Measurements from ENCODE around the gene SIX2. TPM values are rescaled to one million over a fixed set of nuclear protein-coding genes. Genes with fewer than 3 reads are reported as not detected.

Gene SIX2
- total and polyA plus RNA-seq, 2 of the 13 experiments (the other 11 are each of a cell fraction or from before 2014, with no cell fraction given): not detected

DNA sequence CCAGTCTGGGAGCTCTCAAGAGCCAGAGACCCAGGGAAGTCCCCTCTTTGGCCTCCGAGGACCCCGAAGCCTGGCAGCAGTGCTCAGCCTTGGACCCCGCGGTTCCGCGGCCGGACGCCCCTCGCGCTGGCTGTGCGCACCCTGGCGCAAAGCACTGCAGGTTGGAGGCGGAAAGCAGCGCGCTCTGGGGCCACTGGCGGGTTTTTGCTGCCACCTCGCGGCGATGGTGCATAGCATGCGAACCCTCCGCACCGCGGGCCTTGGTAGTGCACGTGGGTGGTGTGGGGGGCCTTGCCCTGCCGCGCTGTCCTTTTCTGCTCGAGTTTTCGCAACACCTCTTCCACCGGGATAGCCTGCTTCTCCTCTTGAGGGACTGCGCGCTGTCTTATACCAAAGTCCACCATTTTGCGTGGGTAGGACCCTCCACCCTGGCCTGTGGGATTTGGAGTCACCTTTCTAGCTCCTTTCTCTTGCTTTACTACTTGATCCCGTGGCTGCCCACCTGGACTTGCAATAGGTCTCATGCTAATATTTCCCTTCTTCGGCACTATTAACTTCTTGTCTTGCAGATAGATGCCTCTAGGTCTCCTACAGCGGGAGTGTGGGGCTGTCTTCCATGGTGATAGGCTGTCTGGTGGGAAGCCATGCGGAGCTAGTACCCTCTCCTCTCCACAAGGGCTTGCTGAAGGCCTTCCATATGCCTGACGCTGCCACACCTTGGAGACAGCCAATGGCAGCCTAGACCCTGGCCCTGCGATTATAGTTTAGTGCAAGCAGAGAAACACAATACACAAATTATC lies 53.5 kb downstream of the SIX2 start (continued):
- TF ChIP-seq NONO (IDR thresholded peaks at IDR 0.05) (no peak), NONO (CRISPR knock-in tag; conservative IDR thresholded peaks at IDR 0.05) (peak; percentile 63; the same call in 1 of the 2 replicates), ZNF558 (CRISPR knock-in tag; IDR thresholded peaks at IDR 0.05; ENCODE audit: borderline replicate concordance) (no peak), KDM4B (CRISPR knock-in tag; IDR thresholded peaks at IDR 0.05) (peak; percentile 62; the same call in 1 of the 2 replicates), ETV6 (CRISPR knock-in tag; conservative IDR thresholded peaks at IDR 0.05) (0 out of 2 replicates have a peak, but pooled peaks have one; percentile 33), ZMYM4 (CRISPR knock-in tag; IDR thresholded peaks at IDR 0.05) (peak; percentile 47; the same call in 1 of the 2 replicates), ZBTB42 (CRISPR knock-in tag; IDR thresholded peaks at IDR 0.05) (0 out of 2 replicates have a peak, but pooled peaks have one; percentile 74), ZNF230 (CRISPR knock-in tag; IDR thresholded peaks at IDR 0.05) (peak; percentile 95; the same call in 1 of the 2 replicates), ATM (IDR thresholded peaks at IDR 0.05; ENCODE audit: borderline replicate concordance) (no peak), BCL6 (CRISPR knock-in tag; IDR thresholded peaks at IDR 0.05) (peak; percentile 42), RFXAP (CRISPR knock-in tag; IDR thresholded peaks at IDR 0.05; ENCODE audit: borderline replicate concordance) (no peak; the same call in 1 of the 2 replicates)
- TF ChIP-seq, protein P1, sequence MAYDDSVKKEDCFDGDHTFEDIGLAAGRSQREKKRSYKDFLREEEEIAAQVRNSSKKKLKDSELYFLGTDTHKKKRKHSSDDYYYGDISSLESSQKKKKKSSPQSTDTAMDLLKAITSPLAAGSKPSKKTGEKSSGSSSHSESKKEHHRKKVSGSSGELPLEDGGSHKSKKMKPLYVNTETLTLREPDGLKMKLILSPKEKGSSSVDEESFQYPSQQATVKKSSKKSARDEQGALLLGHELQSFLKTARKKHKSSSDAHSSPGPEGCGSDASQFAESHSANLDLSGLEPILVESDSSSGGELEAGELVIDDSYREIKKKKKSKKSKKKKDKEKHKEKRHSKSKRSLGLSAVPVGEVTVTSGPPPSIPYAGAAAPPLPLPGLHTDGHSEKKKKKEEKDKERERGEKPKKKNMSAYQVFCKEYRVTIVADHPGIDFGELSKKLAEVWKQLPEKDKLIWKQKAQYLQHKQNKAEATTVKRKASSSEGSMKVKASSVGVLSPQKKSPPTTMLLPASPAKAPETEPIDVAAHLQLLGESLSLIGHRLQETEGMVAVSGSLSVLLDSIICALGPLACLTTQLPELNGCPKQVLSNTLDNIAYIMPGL (CRISPR knock-in tag; IDR thresholded peaks at IDR 0.05; ENCODE audit: borderline replicate concordance in 1 of 2, low read depth in 1 of 2): peak; percentile 78 to 86
- TF ChIP-seq, protein P2, sequence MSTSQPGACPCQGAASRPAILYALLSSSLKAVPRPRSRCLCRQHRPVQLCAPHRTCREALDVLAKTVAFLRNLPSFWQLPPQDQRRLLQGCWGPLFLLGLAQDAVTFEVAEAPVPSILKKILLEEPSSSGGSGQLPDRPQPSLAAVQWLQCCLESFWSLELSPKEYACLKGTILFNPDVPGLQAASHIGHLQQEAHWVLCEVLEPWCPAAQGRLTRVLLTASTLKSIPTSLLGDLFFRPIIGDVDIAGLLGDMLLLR (CRISPR knock-in tag; IDR thresholded peaks at IDR 0.05): peak; percentile 51; the same call in 1 of the 2 replicates
- TF ChIP-seq, protein P3, sequence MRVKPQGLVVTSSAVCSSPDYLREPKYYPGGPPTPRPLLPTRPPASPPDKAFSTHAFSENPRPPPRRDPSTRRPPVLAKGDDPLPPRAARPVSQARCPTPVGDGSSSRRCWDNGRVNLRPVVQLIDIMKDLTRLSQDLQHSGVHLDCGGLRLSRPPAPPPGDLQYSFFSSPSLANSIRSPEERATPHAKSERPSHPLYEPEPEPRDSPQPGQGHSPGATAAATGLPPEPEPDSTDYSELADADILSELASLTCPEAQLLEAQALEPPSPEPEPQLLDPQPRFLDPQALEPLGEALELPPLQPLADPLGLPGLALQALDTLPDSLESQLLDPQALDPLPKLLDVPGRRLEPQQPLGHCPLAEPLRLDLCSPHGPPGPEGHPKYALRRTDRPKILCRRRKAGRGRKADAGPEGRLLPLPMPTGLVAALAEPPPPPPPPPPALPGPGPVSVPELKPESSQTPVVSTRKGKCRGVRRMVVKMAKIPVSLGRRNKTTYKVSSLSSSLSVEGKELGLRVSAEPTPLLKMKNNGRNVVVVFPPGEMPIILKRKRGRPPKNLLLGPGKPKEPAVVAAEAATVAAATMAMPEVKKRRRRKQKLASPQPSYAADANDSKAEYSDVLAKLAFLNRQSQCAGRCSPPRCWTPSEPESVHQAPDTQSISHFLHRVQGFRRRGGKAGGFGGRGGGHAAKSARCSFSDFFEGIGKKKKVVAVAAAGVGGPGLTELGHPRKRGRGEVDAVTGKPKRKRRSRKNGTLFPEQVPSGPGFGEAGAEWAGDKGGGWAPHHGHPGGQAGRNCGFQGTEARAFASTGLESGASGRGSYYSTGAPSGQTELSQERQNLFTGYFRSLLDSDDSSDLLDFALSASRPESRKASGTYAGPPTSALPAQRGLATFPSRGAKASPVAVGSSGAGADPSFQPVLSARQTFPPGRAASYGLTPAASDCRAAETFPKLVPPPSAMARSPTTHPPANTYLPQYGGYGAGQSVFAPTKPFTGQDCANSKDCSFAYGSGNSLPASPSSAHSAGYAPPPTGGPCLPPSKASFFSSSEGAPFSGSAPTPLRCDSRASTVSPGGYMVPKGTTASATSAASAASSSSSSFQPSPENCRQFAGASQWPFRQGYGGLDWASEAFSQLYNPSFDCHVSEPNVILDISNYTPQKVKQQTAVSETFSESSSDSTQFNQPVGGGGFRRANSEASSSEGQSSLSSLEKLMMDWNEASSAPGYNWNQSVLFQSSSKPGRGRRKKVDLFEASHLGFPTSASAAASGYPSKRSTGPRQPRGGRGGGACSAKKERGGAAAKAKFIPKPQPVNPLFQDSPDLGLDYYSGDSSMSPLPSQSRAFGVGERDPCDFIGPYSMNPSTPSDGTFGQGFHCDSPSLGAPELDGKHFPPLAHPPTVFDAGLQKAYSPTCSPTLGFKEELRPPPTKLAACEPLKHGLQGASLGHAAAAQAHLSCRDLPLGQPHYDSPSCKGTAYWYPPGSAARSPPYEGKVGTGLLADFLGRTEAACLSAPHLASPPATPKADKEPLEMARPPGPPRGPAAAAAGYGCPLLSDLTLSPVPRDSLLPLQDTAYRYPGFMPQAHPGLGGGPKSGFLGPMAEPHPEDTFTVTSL (CRISPR knock-in tag; IDR thresholded peaks at IDR 0.05; ENCODE audit: borderline replicate concordance): no peak
- TF ChIP-seq, protein P4, sequence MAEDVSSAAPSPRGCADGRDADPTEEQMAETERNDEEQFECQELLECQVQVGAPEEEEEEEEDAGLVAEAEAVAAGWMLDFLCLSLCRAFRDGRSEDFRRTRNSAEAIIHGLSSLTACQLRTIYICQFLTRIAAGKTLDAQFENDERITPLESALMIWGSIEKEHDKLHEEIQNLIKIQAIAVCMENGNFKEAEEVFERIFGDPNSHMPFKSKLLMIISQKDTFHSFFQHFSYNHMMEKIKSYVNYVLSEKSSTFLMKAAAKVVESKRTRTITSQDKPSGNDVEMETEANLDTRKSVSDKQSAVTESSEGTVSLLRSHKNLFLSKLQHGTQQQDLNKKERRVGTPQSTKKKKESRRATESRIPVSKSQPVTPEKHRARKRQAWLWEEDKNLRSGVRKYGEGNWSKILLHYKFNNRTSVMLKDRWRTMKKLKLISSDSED (CRISPR knock-in tag; IDR thresholded peaks at IDR 0.05): no peak
- TF ChIP-seq, protein P5, sequence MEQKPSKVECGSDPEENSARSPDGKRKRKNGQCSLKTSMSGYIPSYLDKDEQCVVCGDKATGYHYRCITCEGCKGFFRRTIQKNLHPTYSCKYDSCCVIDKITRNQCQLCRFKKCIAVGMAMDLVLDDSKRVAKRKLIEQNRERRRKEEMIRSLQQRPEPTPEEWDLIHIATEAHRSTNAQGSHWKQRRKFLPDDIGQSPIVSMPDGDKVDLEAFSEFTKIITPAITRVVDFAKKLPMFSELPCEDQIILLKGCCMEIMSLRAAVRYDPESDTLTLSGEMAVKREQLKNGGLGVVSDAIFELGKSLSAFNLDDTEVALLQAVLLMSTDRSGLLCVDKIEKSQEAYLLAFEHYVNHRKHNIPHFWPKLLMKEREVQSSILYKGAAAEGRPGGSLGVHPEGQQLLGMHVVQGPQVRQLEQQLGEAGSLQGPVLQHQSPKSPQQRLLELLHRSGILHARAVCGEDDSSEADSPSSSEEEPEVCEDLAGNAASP (CRISPR knock-in tag; IDR thresholded peaks at IDR 0.05; ENCODE audit: borderline replicate concordance): 0 out of 2 replicates have a peak, but pooled peaks have one; percentile 40

All from HepG2 (cell line).